Gastroesophageal sphincter (tissue), 2 donors: ENCODE measurements around the gene DNAJB9.

Experiments used
- POLR2A ChIP-seq, 2 donors: fragments of 450-650 bp; IDR thresholded peaks; one replicate each; pipeline ENCODE4 v1.6.1; 2017; ENCODE audit warnings: antibody characterized with exemption in 2 of 2, mild to moderate bottlenecking in 2 of 2, moderate library complexity in 1 of 2
- POLR2AphosphoS5 ChIP-seq: sonication (generic); formaldehyde crosslinking; IDR thresholded peaks from one replicate; pipeline ENCODE4 v1.6.1; 2017; ENCODE audit warnings: antibody characterized with exemption

- TF ChIP-seq POLR2A (IDR thresholded peaks at IDR 0.05) (no peak), POLR2AphosphoS5 (no peak)
These were observed 14.5 kb downstream of the DNAJB9 start for GRCh38 chr7:108584211-108584610.
